ENCODE data around the gene KCNH5.

Gene KCNH5

GRCh38 chr14:62654641-62655040 is 390.6 kb downstream of the KCNH5 start:
- Histone ChIP-seq H3K36me3 (no peaks in the 10 kb centered on the region), H3K4me3 (ENCODE audit: low read depth, low read length) (no peak overlapping the region), H3K9me3 (no peaks in the 10 kb centered on the region), H3K4me1 (no peaks in the 10 kb centered on the region), H3K27me3 (no peaks in the 10 kb centered on the region)
- DNase-seq = no peak
- no peak for TF ChIP-seq CTCF (IDR thresholded peaks at IDR 0.05; ENCODE audit: low read depth, low read length)

Data from BE2C (cell line).